HCT116 (cell line): ENCODE data around the gene GSAP.

Experiments
- CTCF ChIP-seq, 3 experiments: fragments of 200-600 bp in 1 of 3; sonication (generic) in 1 of 3; IDR thresholded peaks in 2 of 3; conservative IDR thresholded peaks in 1 of 3; 2 replicates each; pipeline ENCODE4 v1.5.1; 2012 to 2017; ENCODE audit warnings: low read depth in 2 of 3, low read length in 2 of 3, antibody characterized with exemption in 1 of 3, borderline replicate concordance in 1 of 3, control low read depth in 1 of 3, mild to moderate bottlenecking in 1 of 3, mixed read lengths in 1 of 3, mixed run types in 1 of 3, moderate library complexity in 1 of 3; ENCODE audit not compliant: insufficient read depth in 1 of 3
- ELF1 ChIP-seq: IDR thresholded peaks from 2 replicates; pipeline ENCODE4 v1.6.1; 2012; ENCODE audit warnings: low read depth, borderline replicate concordance
- EZH2 ChIP-seq: fragments of 200-600 bp; sonication (generic); IDR thresholded peaks from 2 replicates; pipeline ENCODE4 v1.6.1; 2017; ENCODE audit warnings: antibody characterized with exemption, mixed run types
- JUND ChIP-seq: IDR thresholded peaks from 2 replicates; pipeline ENCODE4 v1.6.1; 2012
- POLR2A ChIP-seq: IDR thresholded peaks from 2 replicates; pipeline ENCODE4 v1.7.0; 2011; ENCODE audit warnings: borderline replicate concordance; ENCODE audit not compliant: insufficient read depth, insufficient read length; ENCODE audit errors: extremely low read depth
- REST ChIP-seq: IDR thresholded peaks from 2 replicates; pipeline ENCODE4 v1.6.1; 2012; ENCODE audit warnings: low read depth
- SP1 ChIP-seq: IDR thresholded peaks from 2 replicates; pipeline ENCODE4 v1.6.1; 2012; ENCODE audit warnings: low read depth
- SRF ChIP-seq: IDR thresholded peaks from 2 replicates; pipeline ENCODE4 v1.6.1; 2012; ENCODE audit warnings: low read depth
- ZNF274 ChIP-seq: fragments of 200-500 bp; sonication (Bioruptor generic); IDR thresholded peaks from 2 replicates; pipeline ENCODE4 v1.6.1; 2014; ENCODE audit warnings: mild to moderate bottlenecking, low read depth, low read length, inconsistent platforms

GRCh38 chr7:77443042-77443441 lies 26.9 kb upstream of the GSAP start:
- TF ChIP-seq CTCF (IDR thresholded peaks at IDR 0.05 in 2 of 3, conservative IDR thresholded peaks at IDR 0.05 in 1 of 3; ENCODE audit: borderline replicate concordance in 1 of 3, insufficient read depth in 1 of 3, low read depth in 2 of 3, low read length in 2 of 3) (no peak), ZNF274 (no peak), POLR2A (no peak), SP1 (no peak), EZH2 (no peak), ELF1 (no peak), JUND (no peak), REST (no peak), SRF (no peak)
